ENCODE results near the gene RHCE.
A peak's percentile ranks its signal among the peaks of the same experiment; 100 is the strongest.
"Not testable (repeated sequence)": the region's sequence is repeated elsewhere in the genome, so short reads cannot be mapped to it uniquely, and the experiment has no call there.

The RHCE gene

GRCh38 chr1:25329950-25330349 lies 90.7 kb downstream of the RHCE start:
- Mint-ChIP-seq H3K36me3 (ENCODE audit: low read depth) (peaks cover 12% of the 10 kb centered on the region), H3K4me3 (peak overlapping the region; percentile 50), H3K4me1 (ENCODE audit: low read depth) (peaks cover 18% of the 10 kb centered on the region), H3K27ac (peak overlapping the region; percentile 67)
- peak; percentile 49 for DNase-seq (ENCODE audit: low spot score)
- H3K9me3 Mint-ChIP-seq; H3K27me3 Mint-ChIP-seq (ENCODE audit: low read depth): not testable (repeated sequence)

GRCh38 chr1:25329336-25329735 lies 91.3 kb downstream of the RHCE start:
- not testable (repeated sequence) for H3K36me3 Mint-ChIP-seq (ENCODE audit: low read depth); H3K9me3 Mint-ChIP-seq; H3K27me3 Mint-ChIP-seq (ENCODE audit: low read depth); DNase-seq (ENCODE audit: low spot score)
- H3K4me3 Mint-ChIP-seq = peak overlapping the region; percentile 50
- peaks cover 16% of the 10 kb centered on the region for H3K4me1 Mint-ChIP-seq (ENCODE audit: low read depth)
- peak overlapping the region; percentile 67 for H3K27ac Mint-ChIP-seq

GRCh38 chr1:25328791-25329185 lies 91.8 kb downstream of the RHCE start:
- not testable (repeated sequence) for DNase-seq (ENCODE audit: low spot score); H3K27me3 Mint-ChIP-seq (ENCODE audit: low read depth); H3K27ac Mint-ChIP-seq; H3K9me3 Mint-ChIP-seq; H3K4me3 Mint-ChIP-seq; H3K36me3 Mint-ChIP-seq (ENCODE audit: low read depth)
- H3K4me1 Mint-ChIP-seq (ENCODE audit: low read depth) = peaks cover 16% of the 10 kb centered on the region

GRCh38 chr1:25327864-25328790 lies 92.5 kb downstream of the RHCE start:
- H3K9me3 Mint-ChIP-seq; H3K4me3 Mint-ChIP-seq; H3K36me3 Mint-ChIP-seq (ENCODE audit: low read depth); H3K27me3 Mint-ChIP-seq (ENCODE audit: low read depth); H3K27ac Mint-ChIP-seq; DNase-seq (ENCODE audit: low spot score): not testable (repeated sequence)
- H3K4me1 Mint-ChIP-seq (ENCODE audit: low read depth) = peaks cover 14% of the 10 kb centered on the region

- H3K27ac Mint-ChIP-seq; H3K36me3 Mint-ChIP-seq (ENCODE audit: low read depth): not testable (repeated sequence)
These were observed 96.2 kb downstream of the RHCE start for GRCh38 chr1:25324407-25324806.

GRCh38 chr1:25322127-25322526 lies 98.5 kb downstream of the RHCE start:
- H3K4me1 Mint-ChIP-seq (ENCODE audit: low read depth); H3K36me3 Mint-ChIP-seq (ENCODE audit: low read depth); H3K9me3 Mint-ChIP-seq; H3K27me3 Mint-ChIP-seq (ENCODE audit: low read depth); DNase-seq (ENCODE audit: low spot score); H3K27ac Mint-ChIP-seq; H3K4me3 Mint-ChIP-seq: not testable (repeated sequence)

More at GRCh38 chr1:25324407-25324806, 96.2 kb downstream of the RHCE start:
- DNase-seq (ENCODE audit: low spot score); H3K9me3 Mint-ChIP-seq; H3K4me1 Mint-ChIP-seq (ENCODE audit: low read depth); H3K27me3 Mint-ChIP-seq (ENCODE audit: low read depth); H3K4me3 Mint-ChIP-seq: not testable (repeated sequence)

GRCh38 chr1:25320314-25320938 lies 100.2 kb downstream of the RHCE start:
- not testable (repeated sequence) for H3K4me1 Mint-ChIP-seq (ENCODE audit: low read depth); H3K9me3 Mint-ChIP-seq; DNase-seq (ENCODE audit: low spot score); H3K27ac Mint-ChIP-seq; H3K27me3 Mint-ChIP-seq (ENCODE audit: low read depth); H3K4me3 Mint-ChIP-seq; H3K36me3 Mint-ChIP-seq (ENCODE audit: low read depth)

- not testable (repeated sequence) for H3K27ac Mint-ChIP-seq; DNase-seq (ENCODE audit: low spot score); H3K4me1 Mint-ChIP-seq (ENCODE audit: low read depth); H3K27me3 Mint-ChIP-seq (ENCODE audit: low read depth); H3K9me3 Mint-ChIP-seq; H3K4me3 Mint-ChIP-seq
- H3K36me3 Mint-ChIP-seq (ENCODE audit: low read depth) = peaks cover 35% of the 10 kb centered on the region
These were observed 107.7 kb downstream of the RHCE start for GRCh38 chr1:25312806-25313470.
